ENCODE measurements around the gene BABAM1.

BABAM1 gene

GRCh38 chr19:17304386-17305215 lies 37.4 kb downstream of the BABAM1 start:
- no peak for DNase-seq

GRCh38 chr19:17305216-17305516 lies 37.9 kb downstream of the BABAM1 start:
- no peak for DNase-seq

- DNase-seq: peak; percentile 99
These were observed 38.5 kb downstream of the BABAM1 start, which contains the start of gene MRPL34 for GRCh38 chr19:17305517-17306284. Gene MRPL34, plus strand, starts transcription at chr19:17305872. Its CDS starts 21 bp downstream, at chr19:17305893.

- no peak for DNase-seq
These were observed 39.1 kb downstream of the BABAM1 start for GRCh38 chr19:17306285-17306714.

- no peak for DNase-seq
These were observed 40.7 kb downstream of the BABAM1 start for GRCh38 chr19:17307876-17308377.

- DNase-seq: peak; percentile 100
These were observed 42.1 kb downstream of the BABAM1 start, which contains the start of gene DDA1 for GRCh38 chr19:17309198-17309964. Gene DDA1, plus strand, starts transcription at chr19:17309563. Its CDS starts 92 bp downstream, at chr19:17309655.

- no peak for DNase-seq
These were observed 42.8 kb downstream of the BABAM1 start for GRCh38 chr19:17309965-17310461.

- DNase-seq: no peak
These were observed 44.4 kb downstream of the BABAM1 start for GRCh38 chr19:17311455-17312188.

- no peak for DNase-seq
These were observed 45.2 kb downstream of the BABAM1 start for GRCh38 chr19:17312189-17313113.

GRCh38 chr19:17314007-17314593 lies 46.9 kb downstream of the BABAM1 start:
- DNase-seq: no peak

GRCh38 chr19:17318966-17319365 lies 51.7 kb downstream of the BABAM1 start:
- DNase-seq: no peak

GRCh38 chr19:17319473-17320238 lies 52.4 kb downstream of the BABAM1 start:
- DNase-seq: no peak

GRCh38 chr19:17320435-17320834 lies 53.2 kb downstream of the BABAM1 start:
- DNase-seq: no peak

- no peak for DNase-seq
These were observed 54.6 kb downstream of the BABAM1 start for GRCh38 chr19:17321655-17322489.

- DNase-seq: no peak
These were observed 55.6 kb downstream of the BABAM1 start for GRCh38 chr19:17322854-17323253.

- DNase-seq: no peak
These were observed 56.2 kb downstream of the BABAM1 start for GRCh38 chr19:17323300-17323963.

GRCh38 chr19:17323964-17324332 lies 56.7 kb downstream of the BABAM1 start:
- DNase-seq: no peak

Measured in CD4-positive, alpha-beta T cell treated with Interleukin-4 for 4 hours (primary cell).